Neural progenitor cell (in vitro differentiated cells): ENCODE results near the gene SORT1. TPM values are rescaled to one million over a fixed set of nuclear protein-coding genes. Genes with fewer than 3 reads are reported as not detected.

Experiments
- DNase-seq: peaks from one replicate; pipeline ENCODE4 v3.0.0-alpha.2; 2016; ENCODE audit warnings: low spot score
- H2AFZ ChIP-seq: fragments of 200-600 bp; sonication (generic); replicated peaks from 2 replicates; pipeline ENCODE4 v1.6.1; 2016; ENCODE audit warnings: antibody characterized with exemption
- H3F3A ChIP-seq: fragments of 200-600 bp; sonication (generic); 2 replicates; pipeline ENCODE4 v1.6.1; 2016; ENCODE audit warnings: antibody characterized with exemption, low read depth
- H3K27ac ChIP-seq: fragments of 200-600 bp; sonication (generic); 2 replicates; pipeline ENCODE4 v1.5.1; 2016; ENCODE audit warnings: mild to moderate bottlenecking
- H3K27me3 ChIP-seq: fragments of 200-600 bp; sonication (generic); 2 replicates; pipeline ENCODE4 v1.6.1; 2016; ENCODE audit warnings: mild to moderate bottlenecking, moderate library complexity
- H3K36me3 ChIP-seq: fragments of 200-600 bp; sonication (generic); 2 replicates; pipeline ENCODE4 v1.5.1; 2016
- H3K4me1 ChIP-seq: fragments of 200-600 bp; sonication (generic); 2 replicates; pipeline ENCODE4 v1.6.1; 2016; ENCODE audit warnings: mixed run types
- H3K4me2 ChIP-seq: fragments of 200-600 bp; sonication (generic); 2 replicates; pipeline ENCODE4 v1.6.1; 2016
- H3K4me3 ChIP-seq: fragments of 200-600 bp; sonication (generic); 2 replicates; pipeline ENCODE4 v1.5.1; 2016
- H3K79me2 ChIP-seq: fragments of 200-600 bp; sonication (generic); 2 replicates; pipeline ENCODE4 v1.6.1; 2016; ENCODE audit warnings: low read depth
- H3K9ac ChIP-seq: fragments of 200-600 bp; sonication (generic); 2 replicates; pipeline ENCODE4 v1.6.1; 2016
- H3K9me3 ChIP-seq: fragments of 200-600 bp; sonication (generic); 2 replicates; pipeline ENCODE4 v1.5.1; 2016; ENCODE audit warnings: low read depth
- H4K20me1 ChIP-seq: fragments of 200-600 bp; sonication (generic); 2 replicates; pipeline ENCODE4 v1.6.1; 2016; ENCODE audit warnings: low read depth
- H3K27ac Mint-ChIP-seq: 3 replicates; pipeline ENCODE4 v1.8.0; 2021; ENCODE audit warnings: mixed read lengths
- H3K27me3 Mint-ChIP-seq: 2 replicates; pipeline ENCODE4 v1.8.0; 2022; ENCODE audit warnings: low read depth, mild to moderate bottlenecking, inconsistent platforms, moderate library complexity, mixed read lengths; ENCODE audit not compliant: insufficient read depth
- H3K36me3 Mint-ChIP-seq: 3 replicates; pipeline ENCODE4 v1.8.0; 2021; ENCODE audit warnings: mixed read lengths
- H3K4me1 Mint-ChIP-seq: 3 replicates; pipeline ENCODE4 v1.8.0; 2021; ENCODE audit warnings: mixed read lengths
- H3K4me3 Mint-ChIP-seq: 3 replicates; pipeline ENCODE4 v1.8.0; 2021; ENCODE audit warnings: mild to moderate bottlenecking, moderate library complexity, mixed read lengths
- H3K9me3 Mint-ChIP-seq: 3 replicates; pipeline ENCODE4 v1.8.0; 2020; ENCODE audit warnings: mixed read lengths
- CTCF ChIP-seq: fragments of 200-600 bp; sonication (generic); IDR thresholded peaks from 2 replicates; pipeline ENCODE4 v1.5.1; 2017; ENCODE audit warnings: antibody characterized with exemption, mild to moderate bottlenecking
- EZH2 ChIP-seq: fragments of 200-600 bp; sonication (generic); IDR thresholded peaks from 2 replicates; pipeline ENCODE4 v1.6.1; 2017; ENCODE audit warnings: antibody characterized with exemption, mild to moderate bottlenecking, moderate library complexity
- EZH2phosphoT487 ChIP-seq: fragments of 200-600 bp; sonication (generic); IDR thresholded peaks from 2 replicates; pipeline ENCODE4 v1.6.1; 2017; ENCODE audit warnings: antibody characterized with exemption
- total RNA-seq: library from RNA; depleted of rRNA; stranded (reverse); fragments of >200 nt; gene quantifications from 2 replicates; pipeline ENCODE4 v1.2.3, GENCODE V29; 2015; ENCODE audit warnings: low replicate concordance

SORT1 gene
- total RNA-seq, 1 donor from 2014 or later = 38.9 TPM

GRCh38 chr1:109361069-109361468, 36.6 kb downstream of the SORT1 start:
- Mint-ChIP-seq H3K27ac (no peak overlapping the region), H3K27me3 (no peaks in the 10 kb centered on the region), H3K36me3 (no peaks in the 10 kb centered on the region), H3K9me3 (no peaks in the 10 kb centered on the region), H3K4me1 (no peaks in the 10 kb centered on the region), H3K4me3 (no peak overlapping the region)
- TF ChIP-seq EZH2phosphoT487 (no peak), EZH2 (no peak), CTCF (no peak)
- no peak overlapping the region for H2AFZ ChIP-seq
- no peaks in the 10 kb centered on the region for H3K27me3 ChIP-seq
- H3K4me3 ChIP-seq = no peak overlapping the region
- no peaks in the 10 kb centered on the region for H3K36me3 ChIP-seq
- peaks cover 6% of the 10 kb centered on the region for H4K20me1 ChIP-seq
- H3K9ac ChIP-seq = no peak overlapping the region
- H3F3A ChIP-seq = peaks cover 7% of the 10 kb centered on the region
- no peaks in the 10 kb centered on the region for H3K79me2 ChIP-seq
- no peak overlapping the region for H3K27ac ChIP-seq
- DNase-seq = no peak
- no peak overlapping the region for H3K4me2 ChIP-seq
- H3K4me1 ChIP-seq = peaks cover 3% of the 10 kb centered on the region
- no peaks in the 10 kb centered on the region for H3K9me3 ChIP-seq

GRCh38 chr1:109357616-109358015, 40.1 kb downstream of the SORT1 start:
- H3K9ac ChIP-seq = no peak overlapping the region
- H2AFZ ChIP-seq = no peak overlapping the region
- Mint-ChIP-seq H3K4me3 (no peak overlapping the region), H3K4me1 (peaks cover 2% of the 10 kb centered on the region), H3K27ac (no peak overlapping the region), H3K27me3 (no peaks in the 10 kb centered on the region), H3K36me3 (no peaks in the 10 kb centered on the region), H3K9me3 (no peaks in the 10 kb centered on the region)
- peaks cover 11% of the 10 kb centered on the region for H3K4me1 ChIP-seq
- no peak overlapping the region for H3K4me3 ChIP-seq
- peaks cover 6% of the 10 kb centered on the region for H4K20me1 ChIP-seq
- TF ChIP-seq CTCF (no peak), EZH2phosphoT487 (no peak), EZH2 (no peak)
- H3K36me3 ChIP-seq = no peaks in the 10 kb centered on the region
- H3K79me2 ChIP-seq = no peaks in the 10 kb centered on the region
- no peak for DNase-seq
- H3K27me3 ChIP-seq = no peaks in the 10 kb centered on the region
- H3K9me3 ChIP-seq = no peaks in the 10 kb centered on the region
- H3K4me2 ChIP-seq = no peak overlapping the region
- no peak overlapping the region for H3K27ac ChIP-seq
- peaks cover 13% of the 10 kb centered on the region for H3F3A ChIP-seq

GRCh38 chr1:109356915-109357314, 40.8 kb downstream of the SORT1 start:
- Mint-ChIP-seq H3K9me3 (no peaks in the 10 kb centered on the region), H3K4me1 (peaks cover 2% of the 10 kb centered on the region), H3K27ac (no peak overlapping the region), H3K4me3 (no peak overlapping the region), H3K27me3 (no peaks in the 10 kb centered on the region), H3K36me3 (no peaks in the 10 kb centered on the region)
- Histone ChIP-seq H3K4me1 (peaks cover 18% of the 10 kb centered on the region), H3K4me2 (no peak overlapping the region), H3K9ac (no peak overlapping the region), H4K20me1 (peaks cover 6% of the 10 kb centered on the region), H3K4me3 (no peak overlapping the region), H2AFZ (no peak overlapping the region), H3K9me3 (no peaks in the 10 kb centered on the region), H3F3A (peaks cover 19% of the 10 kb centered on the region), H3K27me3 (no peaks in the 10 kb centered on the region), H3K27ac (no peak overlapping the region), H3K79me2 (no peaks in the 10 kb centered on the region), H3K36me3 (no peaks in the 10 kb centered on the region)
- TF ChIP-seq CTCF (no peak), EZH2phosphoT487 (no peak), EZH2 (no peak)
- no peak for DNase-seq
